ENCODE measurements around the gene OR4A47.
"Not testable (repeated sequence)": the region's sequence is repeated elsewhere in the genome, so short reads cannot be mapped to it uniquely, and the experiment has no call there.

The OR4A47 gene

GRCh38 chr11:48488493-48488892, at the start of gene OR4A47:
Gene OR4A47, plus strand, starts transcription at chr11:48488793. Its CDS starts 0 bp downstream, at chr11:48488793.
- DNase-seq = not testable (repeated sequence)

GRCh38 chr11:48455909-48456308, 32.7 kb upstream of the OR4A47 start:
- not testable (repeated sequence) for DNase-seq

- DNase-seq = not testable (repeated sequence)
Measured at GRCh38 chr11:48473966-48474365, 14.6 kb upstream of the OR4A47 start.

GRCh38 chr11:48474703-48475102, 13.9 kb upstream of the OR4A47 start:
- not testable (repeated sequence) for DNase-seq

GRCh38 chr11:48506169-48506568, 17.6 kb downstream of the OR4A47 start:
- DNase-seq = not testable (repeated sequence)

GRCh38 chr11:48538991-48539390, 50.4 kb downstream of the OR4A47 start:
- DNase-seq = no peak

Data from activated CD4-positive, alpha-beta T cell treated with anti-CD3 and anti-CD28 coated beads, Interleukin-2, amount 50 U/mL, for 4 hours (primary cell).